ENCODE results near the gene VPS54. TPM values are rescaled to one million over a fixed set of nuclear protein-coding genes. Genes with fewer than 3 reads are reported as not detected.

The VPS54 gene
- total RNA-seq, 1 experiment from 2014 or later: 12.4 TPM

DNA sequence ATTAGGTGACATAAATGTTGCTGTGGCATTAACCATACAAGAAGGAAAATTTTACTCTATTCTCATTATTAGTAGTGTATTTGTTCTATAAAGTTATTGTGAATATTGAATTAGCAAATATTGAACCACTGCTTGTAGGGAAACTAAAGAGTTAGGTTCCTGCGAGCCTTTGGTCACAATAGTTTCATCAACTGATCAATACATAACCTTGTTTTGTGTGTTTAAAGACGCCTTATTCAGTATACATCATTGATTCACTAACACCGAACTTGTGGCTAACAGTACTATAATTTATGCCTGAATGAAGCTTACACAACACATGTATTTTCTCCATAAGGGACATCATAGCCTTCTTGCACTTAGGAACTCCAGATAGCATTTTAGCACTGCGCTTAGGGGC is 36.9 kb downstream of the VPS54 start (continued):
- TF ChIP-seq ZBTB33 (IDR thresholded peaks at IDR 0.05; ENCODE audit: extremely low read depth, insufficient replicate concordance, low read length) (no peak), EGR1 (IDR thresholded peaks at IDR 0.05; ENCODE audit: low read depth) (no peak), YY1 (IDR thresholded peaks at IDR 0.05; ENCODE audit: extremely low read depth, insufficient replicate concordance, low read depth, low read length) (no peak)

- Histone ChIP-seq H3K79me2 (ENCODE audit: insufficient read depth, low read length) (no peaks in the 10 kb centered on the region), H3K4me2 (ENCODE audit: low read length) (no peak overlapping the region), H3K9ac (ENCODE audit: low read length) (no peak overlapping the region), H3K9me3 (ENCODE audit: control insufficient read depth in 1 of 2, insufficient read depth in 1 of 2, low read depth in 1 of 2, low read length in 2 of 2) (no peaks in the 10 kb centered on the region), H3K4me3 (replicated peaks in 1 of 2; ENCODE audit: low read depth in 1 of 2, low read length in 2 of 2) (no peak overlapping the region), H3K27me3 (ENCODE audit: insufficient read depth, low read length) (no peaks in the 10 kb centered on the region), H3K36me3 (ENCODE audit: control insufficient read depth in 1 of 2, insufficient read depth in 2 of 2, low read length in 2 of 2) (no peaks in the 10 kb centered on the region), H4K20me1 (ENCODE audit: insufficient read depth) (no peaks in the 10 kb centered on the region), H3K9me2 (ENCODE audit: insufficient read depth) (no peaks in the 10 kb centered on the region), H2AFZ (ENCODE audit: low read depth, low read length, poor library complexity, severe bottlenecking) (no peak overlapping the region), H3K4me1 (ENCODE audit: control insufficient read depth in 1 of 2, insufficient read depth in 2 of 2, low read length in 2 of 2) (no peaks in the 10 kb centered on the region; a peak in 1 of 4 replicates), H3K27ac (ENCODE audit: low read depth, low read length) (no peak overlapping the region)
- ChIA-PET RAD21 (ENCODE audit: low non-redundant PET in 1 of 2, low total read pairs in 2 of 2, uncharacterized antibody in 2 of 2, unreplicated experiment in 2 of 2) (no interaction called here), POLR2A (no interaction called here), CTCF (no interaction called here)
- ATAC-seq (no peak), DNase-seq (ENCODE audit: low read depth, low spot score) (no peak)
- TF ChIP-seq MAX (IDR thresholded peaks at IDR 0.05) (no peak), YY1 (IDR thresholded peaks at IDR 0.05; ENCODE audit: extremely low read depth, insufficient replicate concordance, low read depth, low read length) (no peak), SIN3A (IDR thresholded peaks at IDR 0.05; ENCODE audit: low read depth) (no peak), POLR2AphosphoS5 (IDR thresholded peaks at IDR 0.05; ENCODE audit: low read depth, low read length) (no peak), TCF7L2 (IDR thresholded peaks at IDR 0.05; ENCODE audit: borderline replicate concordance, extremely low read depth, insufficient read depth, insufficient read length) (no peak), ELF1 (IDR thresholded peaks at IDR 0.05; ENCODE audit: borderline replicate concordance, low read depth) (no peak), CBX3 (IDR thresholded peaks at IDR 0.05; ENCODE audit: low read depth) (no peak)
- no TSS peak for BruUV-seq (replicated peaks)
- intact Hi-C loops (cut with micrococcal nuclease): no loop called here
Measured at GRCh38 chr2:63981702-63982103, 37.5 kb downstream of the VPS54 start.
